HG03521 (cell line): ENCODE measurements around the gene RNFT1.
"Not testable (repeated sequence)": the region's sequence is repeated elsewhere in the genome, so short reads cannot be mapped to it uniquely, and the experiment has no call there.

ENCODE experiments used
- ATAC-seq: cut with Tn5 transposase; IDR thresholded peaks from one replicate; pipeline ENCODE4 v1.9.1; 2021; ENCODE audit warnings: mild to moderate bottlenecking, moderate library complexity; ENCODE audit not compliant: unreplicated experiment

The RNFT1 gene

DNA sequence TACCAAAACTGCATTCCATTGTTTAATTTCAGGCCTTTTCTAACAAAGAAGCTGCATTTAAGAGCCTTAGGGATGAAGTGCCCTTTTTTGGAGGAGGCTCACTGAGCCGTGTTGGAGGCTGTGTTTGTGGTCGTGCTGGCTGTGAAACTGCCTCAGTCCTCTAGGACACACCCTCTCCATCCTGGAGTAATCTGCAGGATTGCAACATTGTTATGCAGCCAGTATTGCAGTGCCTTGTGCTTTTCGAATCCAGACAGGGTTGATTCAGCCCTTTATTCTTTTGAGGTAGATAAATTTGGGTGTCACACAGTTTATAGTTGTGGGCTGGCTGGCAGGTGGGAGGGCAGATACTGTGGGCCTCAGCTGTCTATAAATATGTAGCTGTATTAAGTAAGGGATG is 33.8 kb downstream of the RNFT1 start:
- ATAC-seq = not testable (repeated sequence)

GRCh38 chr17:59930121-59930520 is 34.4 kb downstream of the RNFT1 start:
- ATAC-seq = not testable (repeated sequence)

DNA sequence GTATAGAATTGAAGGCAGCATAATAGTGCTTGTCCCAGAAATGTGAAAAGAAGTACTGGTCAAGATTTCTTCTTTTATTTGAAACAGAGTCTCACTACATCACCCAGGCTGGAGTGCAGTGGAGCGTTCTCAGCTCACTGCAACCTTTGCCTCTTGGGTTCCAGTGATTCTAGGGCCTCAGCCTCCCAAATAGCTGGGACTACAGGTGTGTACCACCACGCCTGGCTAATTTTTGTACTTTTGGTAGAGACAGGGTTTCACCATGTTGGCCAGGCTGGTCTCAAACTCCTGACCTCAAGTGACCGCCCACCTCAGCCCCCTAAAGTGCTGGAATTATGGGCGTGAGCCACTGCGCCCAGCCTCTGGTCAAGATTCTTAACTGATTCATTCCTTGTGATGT is 43.9 kb downstream of the RNFT1 start:
- ATAC-seq = not testable (repeated sequence)

- ATAC-seq = no peak
Measured at GRCh38 chr17:59916446-59916845, 48.1 kb downstream of the RNFT1 start.

DNA sequence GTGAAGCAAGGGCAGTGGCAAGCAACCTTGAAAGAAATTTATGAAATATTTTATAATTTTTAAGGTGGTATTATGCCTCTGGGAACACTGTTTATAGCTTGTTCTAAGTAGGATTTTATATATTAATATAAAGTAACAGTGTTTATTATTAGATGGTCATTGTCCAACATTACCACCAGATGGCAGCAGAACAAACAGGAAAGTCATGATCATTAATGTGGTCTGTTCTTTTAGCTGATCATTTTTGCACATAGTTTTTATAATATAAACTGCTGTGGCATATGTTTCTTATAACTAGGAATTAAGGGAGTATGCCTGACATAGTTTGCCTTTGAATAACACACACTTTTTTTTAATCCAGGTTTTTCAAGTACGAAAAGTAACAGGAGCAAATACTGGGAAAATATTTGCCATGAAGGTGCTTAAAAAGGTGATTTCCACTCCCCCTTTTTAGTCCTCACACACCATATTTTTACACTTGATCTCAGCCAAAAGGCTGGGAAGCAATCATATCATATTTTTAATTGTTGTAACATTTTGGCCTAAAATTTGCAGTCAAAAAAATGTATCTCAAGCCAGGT is 50.2 kb downstream of the RNFT1 start:
- no peak for ATAC-seq

GRCh38 chr17:59907467-59907866 is 57.1 kb downstream of the RNFT1 start:
- ATAC-seq = no peak

DNA sequence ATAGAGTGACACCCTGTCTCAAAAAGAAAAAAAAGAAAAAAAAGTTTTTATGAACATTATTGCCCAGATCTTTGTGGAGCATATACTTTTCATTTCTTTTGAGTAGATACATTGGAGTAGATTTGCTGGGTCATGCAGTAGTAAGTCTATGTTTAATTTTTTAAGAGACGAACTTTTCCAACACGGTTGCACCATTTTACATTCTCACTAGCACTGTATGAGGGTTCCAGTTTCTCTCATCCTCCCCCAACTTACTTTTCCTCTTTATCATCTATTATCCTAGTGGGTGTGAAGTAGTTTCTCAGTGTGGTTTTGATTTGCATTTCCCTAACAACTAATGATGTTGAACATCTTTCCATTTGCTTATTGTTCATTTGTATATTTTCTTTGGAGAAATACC is 61.1 kb downstream of the RNFT1 start:
- no peak for ATAC-seq
